T-helper 17 cell (primary cell): ENCODE data around the gene ZNF213. TPM values are rescaled to one million over a fixed set of nuclear protein-coding genes. Genes with fewer than 3 reads are reported as not detected.
"Not testable (repeated sequence)": the region's sequence is repeated elsewhere in the genome, so short reads cannot be mapped to it uniquely, and the experiment has no call there.

Experiments used
- ATAC-seq: fragments of 150-1000 bp; cut with Tn5 transposase; 2 replicates; pipeline ENCODE4 v1.10.0; 2021; ENCODE audit warnings: mild to moderate bottlenecking, moderate library complexity
- DNase-seq, 3 donors: peaks; one replicate each; pipeline versions ENCODE4 v3.0.0 to v3.0.0-alpha.2; 2020 to 2021
- H3K9me3 ChIP-seq: one replicate; pipeline ENCODE4 v1.7.0; 2013; ENCODE audit warnings: low read length, mild to moderate bottlenecking; ENCODE audit not compliant: control insufficient read depth, poor library complexity, severe bottlenecking
- H3K27ac Mint-ChIP-seq: one replicate; pipeline ENCODE4 v1.8.0; 2022; ENCODE audit warnings: mild to moderate bottlenecking, moderate library complexity, mixed read lengths
- H3K27me3 Mint-ChIP-seq: one replicate; pipeline ENCODE4 v1.8.0; 2022; ENCODE audit warnings: mixed read lengths
- H3K36me3 Mint-ChIP-seq: one replicate; pipeline ENCODE4 v1.8.0; 2022; ENCODE audit warnings: low read depth, mixed read lengths
- H3K4me1 Mint-ChIP-seq: one replicate; pipeline ENCODE4 v1.8.0; 2022; ENCODE audit warnings: mild to moderate bottlenecking, mixed read lengths
- H3K4me3 Mint-ChIP-seq: one replicate; pipeline ENCODE4 v1.8.0; 2022; ENCODE audit warnings: mild to moderate bottlenecking, moderate library complexity, mixed read lengths
- total RNA-seq, 4 donors: library from RNA in 2 of 4; stranded (reverse) in 2 of 4; gene quantifications; one replicate each; pipeline ENCODE4 v1.2.3 and lab custom pipeline; 2022 to 2026

The ZNF213 gene
- total RNA-seq, 2 donors from 2014 or later: 3.1 to 3.4 TPM

DNA sequence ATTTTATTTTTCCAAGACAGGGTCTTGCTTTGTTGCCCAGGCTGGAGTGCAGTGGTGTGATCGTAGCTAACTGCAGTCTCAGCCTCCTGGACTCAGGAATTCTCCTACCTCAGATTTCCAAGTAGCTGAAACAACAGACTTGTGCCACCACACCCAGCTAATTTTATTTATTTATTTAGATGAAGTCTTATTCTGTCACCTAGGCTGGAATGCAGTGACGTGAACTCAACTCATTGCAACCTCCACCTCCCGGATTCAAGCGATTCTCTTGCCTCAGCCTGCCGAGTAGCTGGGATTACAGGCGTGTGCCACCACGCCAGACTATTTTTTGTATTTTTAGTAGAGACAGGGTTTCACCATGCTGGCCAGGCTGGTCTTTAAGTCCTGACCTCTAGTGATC, 33.9 kb downstream of the ZNF213 start:
- Mint-ChIP-seq H3K27me3 (peaks cover 20% of the 10 kb centered on the region), H3K4me1 (peaks cover 26% of the 10 kb centered on the region)
- DNase-seq, ATAC-seq, H3K9me3 ChIP-seq, H3K27ac Mint-ChIP-seq, H3K36me3 Mint-ChIP-seq, H3K4me3 Mint-ChIP-seq: not testable (repeated sequence)

DNA sequence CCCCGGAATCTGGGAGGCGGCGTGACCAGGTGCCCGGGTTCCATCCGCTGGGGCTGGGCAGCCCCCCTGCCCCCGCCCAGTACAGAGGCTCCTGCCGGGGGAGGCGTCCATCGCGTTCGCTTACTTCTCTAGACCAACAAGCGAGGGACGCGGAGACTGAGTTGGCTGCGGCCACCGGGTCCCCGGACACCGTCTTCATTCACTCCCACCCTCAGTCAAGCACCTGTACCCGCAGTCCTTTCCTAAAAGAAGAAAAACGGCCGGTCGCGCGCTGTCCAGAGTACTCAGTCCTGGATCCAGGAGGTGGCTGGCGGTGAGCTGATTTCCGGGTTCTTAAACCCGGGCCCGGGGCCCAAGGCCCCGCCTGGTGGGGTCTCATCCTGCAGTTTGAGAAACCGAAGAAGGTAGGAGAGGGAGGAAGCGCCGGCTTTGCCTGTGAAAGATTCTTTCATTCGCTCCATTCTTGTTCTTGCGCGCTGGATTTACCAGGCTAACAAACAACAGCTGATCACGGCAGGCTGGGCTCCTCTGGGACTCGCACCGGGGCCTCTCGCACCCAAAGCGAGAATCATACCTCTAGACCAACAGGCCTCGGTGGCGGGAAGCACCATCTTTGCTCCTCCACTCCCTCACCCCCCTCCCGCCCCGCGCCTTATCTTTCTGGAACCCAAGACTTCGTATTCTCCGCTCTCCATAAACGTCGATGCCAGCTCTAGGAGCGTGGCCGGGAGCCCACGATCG, 35.8 kb downstream of the ZNF213 start:
- H3K4me3 Mint-ChIP-seq: peak overlapping the region; percentile 85
- ATAC-seq (peak; percentile 32), DNase-seq (no peak)
- H3K9me3 ChIP-seq: no peaks in the 10 kb centered on the region
- peaks cover 28% of the 10 kb centered on the region for H3K4me1 Mint-ChIP-seq
- H3K27ac Mint-ChIP-seq: peak overlapping the region; percentile 91
- H3K27me3 Mint-ChIP-seq: peaks cover 32% of the 10 kb centered on the region
- H3K36me3 Mint-ChIP-seq: no peaks in the 10 kb centered on the region

- H3K4me3 Mint-ChIP-seq: peak overlapping the region; percentile 85
- H3K27me3 Mint-ChIP-seq: peaks cover 39% of the 10 kb centered on the region
These were observed 36.5 kb downstream of the ZNF213 start for GRCh38 chr16:3171181-3171854.

DNA sequence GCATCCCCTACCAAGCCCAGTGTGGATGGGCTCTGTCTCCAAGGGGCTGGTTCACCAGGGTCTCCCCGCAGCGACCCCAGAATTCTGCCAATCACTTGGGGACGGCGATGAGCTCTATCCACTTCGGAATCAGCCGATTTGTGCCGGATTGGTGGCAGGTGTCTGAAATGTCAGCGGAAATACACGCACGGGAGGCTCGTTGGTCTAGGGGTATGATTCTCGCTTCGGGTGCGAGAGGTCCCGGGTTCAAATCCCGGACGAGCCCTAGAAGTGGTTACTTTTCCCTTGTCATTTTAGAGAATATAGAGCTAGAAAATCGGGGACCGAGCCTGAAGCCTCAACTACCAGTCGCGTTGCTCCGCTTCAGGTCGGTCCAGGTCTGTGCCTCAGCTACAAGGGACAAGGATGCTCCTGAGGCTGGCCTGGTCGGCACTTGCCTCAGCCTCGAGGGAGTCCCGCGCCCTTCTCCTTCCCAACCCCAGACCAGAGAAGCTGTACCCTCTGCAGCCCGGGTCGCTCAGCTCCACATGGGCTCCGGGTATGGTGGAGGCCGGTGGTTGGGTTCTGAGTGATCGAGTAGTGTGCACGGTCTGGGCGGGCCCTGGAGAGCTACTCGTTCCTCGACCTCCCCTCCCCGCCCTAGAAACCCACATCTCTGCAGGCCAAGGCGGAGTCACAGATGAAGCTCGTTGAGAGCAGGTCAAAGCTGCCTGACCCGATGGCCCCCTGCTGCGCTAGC, 37.2 kb downstream of the ZNF213 start:
- peaks cover under 1% of the 10 kb centered on the region for H3K36me3 Mint-ChIP-seq
- DNase-seq (no peak), ATAC-seq (peak; percentile 32)
- H3K27me3 Mint-ChIP-seq: peaks cover 43% of the 10 kb centered on the region
- H3K27ac Mint-ChIP-seq: peak overlapping the region; percentile 91
- H3K9me3 ChIP-seq: peaks cover 4% of the 10 kb centered on the region
- peaks cover 28% of the 10 kb centered on the region for H3K4me1 Mint-ChIP-seq
- H3K4me3 Mint-ChIP-seq: peak overlapping the region; percentile 85

More at GRCh38 chr16:3171181-3171854, 36.5 kb downstream of the ZNF213 start:
- peak overlapping the region; percentile 91 for H3K27ac Mint-ChIP-seq
- ATAC-seq: peak; percentile 82
- H3K4me1 Mint-ChIP-seq: peaks cover 28% of the 10 kb centered on the region
- no peaks in the 10 kb centered on the region for H3K36me3 Mint-ChIP-seq
- peaks cover 4% of the 10 kb centered on the region for H3K9me3 ChIP-seq
- peak in 1 of 3 donors; percentile 38 for DNase-seq

- peaks cover 60% of the 10 kb centered on the region for H3K27me3 Mint-ChIP-seq
- no peak overlapping the region for H3K27ac Mint-ChIP-seq
- no peak for DNase-seq
- H3K4me3 Mint-ChIP-seq: peak overlapping the region; percentile 82
- H3K4me1 Mint-ChIP-seq: peaks cover 30% of the 10 kb centered on the region
- peaks cover 4% of the 10 kb centered on the region for H3K9me3 ChIP-seq
- H3K36me3 Mint-ChIP-seq: peaks cover 3% of the 10 kb centered on the region
- ATAC-seq: no peak
These were observed 39.2 kb downstream of the ZNF213 start for GRCh38 chr16:3173892-3174617.

DNA sequence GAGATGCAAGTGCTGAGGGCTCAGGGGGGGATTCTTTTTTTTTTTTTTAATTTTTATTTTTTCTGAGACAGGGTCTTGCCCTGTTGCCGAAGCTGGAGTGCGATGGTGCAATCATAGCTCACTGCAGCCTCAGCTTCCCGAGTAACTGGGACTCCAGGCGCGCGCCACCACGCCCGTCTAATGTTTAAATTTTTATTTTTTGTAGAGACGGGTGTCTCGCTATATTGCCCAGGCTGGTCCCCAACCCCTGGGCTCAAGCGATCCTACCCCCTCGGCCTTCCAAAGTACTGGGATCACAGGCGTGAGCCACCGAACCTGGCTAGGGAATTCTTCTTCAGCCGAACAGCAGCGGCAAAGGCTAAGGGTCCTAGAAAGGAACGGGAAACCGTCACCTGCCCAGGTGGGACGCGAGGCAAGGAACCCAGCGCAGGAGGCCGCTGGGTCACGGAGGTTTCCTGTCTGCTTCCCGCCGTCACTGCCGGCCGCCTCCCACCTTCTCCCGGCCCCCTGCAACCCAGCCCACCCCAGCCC, 39.9 kb downstream of the ZNF213 start:
- Mint-ChIP-seq H3K4me1 (peaks cover 30% of the 10 kb centered on the region), H3K27ac (no peak overlapping the region), H3K27me3 (peaks cover 66% of the 10 kb centered on the region), H3K4me3 (peak overlapping the region; percentile 82), H3K36me3 (peaks cover 5% of the 10 kb centered on the region)
- no peak for DNase-seq
- ATAC-seq: no peak
- peaks cover 4% of the 10 kb centered on the region for H3K9me3 ChIP-seq

GRCh38 chr16:3175157-3176093, 40.6 kb downstream of the ZNF213 start:
- Mint-ChIP-seq H3K4me1 (peaks cover 30% of the 10 kb centered on the region), H3K4me3 (no peak overlapping the region), H3K36me3 (peaks cover 6% of the 10 kb centered on the region), H3K27me3 (peaks cover 73% of the 10 kb centered on the region), H3K27ac (no peak overlapping the region)
- ATAC-seq (no peak), DNase-seq (no peak)
- peaks cover 4% of the 10 kb centered on the region for H3K9me3 ChIP-seq

DNA sequence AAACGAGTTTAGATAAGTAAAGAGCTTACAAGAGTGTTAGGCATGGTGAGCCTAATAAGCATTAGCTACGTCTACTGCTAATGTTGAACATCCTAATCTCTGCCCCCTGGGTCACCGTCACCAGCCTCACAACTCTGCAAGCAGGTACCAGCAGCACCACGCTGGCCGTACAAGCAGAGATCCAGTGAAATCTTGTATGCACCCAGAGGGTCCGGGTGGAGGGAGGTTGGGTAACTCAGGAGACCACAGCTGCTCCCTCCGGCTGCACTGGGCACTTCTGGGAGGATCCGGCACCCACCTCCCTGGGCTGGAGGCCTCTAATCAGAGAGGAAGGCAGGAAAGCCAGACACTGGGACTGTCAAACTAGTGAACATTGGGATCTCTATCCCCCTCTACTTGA, 44.8 kb downstream of the ZNF213 start:
- Mint-ChIP-seq H3K36me3 (peaks cover 8% of the 10 kb centered on the region), H3K4me1 (peaks cover 13% of the 10 kb centered on the region), H3K4me3 (no peak overlapping the region), H3K27me3 (peaks cover 85% of the 10 kb centered on the region), H3K27ac (no peak overlapping the region)
- H3K9me3 ChIP-seq: peaks cover 6% of the 10 kb centered on the region
- DNase-seq (no peak), ATAC-seq (no peak)

- Mint-ChIP-seq H3K27ac (no peak overlapping the region), H3K4me3 (no peak overlapping the region)
- ATAC-seq: no peak
These were observed 45.6 kb downstream of the ZNF213 start for GRCh38 chr16:3180445-3180878.

DNA sequence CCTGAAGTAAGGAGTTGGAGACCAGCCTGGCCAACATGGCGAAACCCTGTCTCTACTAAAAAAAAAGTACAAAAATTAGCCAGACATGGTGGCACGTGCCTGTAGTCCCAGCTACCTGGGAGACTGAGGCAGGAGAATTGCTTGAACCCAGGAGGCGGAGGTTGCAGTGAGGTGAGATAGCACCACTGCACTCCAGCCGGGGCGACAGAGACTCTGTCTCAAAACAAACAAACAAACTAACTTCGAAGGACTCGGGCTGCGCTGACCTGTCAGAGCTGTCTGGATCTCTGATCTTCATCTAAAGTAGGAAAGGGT, 47.4 kb downstream of the ZNF213 start:
- not testable (repeated sequence) for ATAC-seq, H3K4me1 Mint-ChIP-seq, H3K36me3 Mint-ChIP-seq, H3K9me3 ChIP-seq, DNase-seq
- Mint-ChIP-seq H3K27ac (peak overlapping the region; percentile 75), H3K27me3 (peaks cover 82% of the 10 kb centered on the region), H3K4me3 (peak overlapping the region; percentile 64)

More at GRCh38 chr16:3180445-3180878, 45.6 kb downstream of the ZNF213 start:
- H3K27me3 Mint-ChIP-seq: peaks cover 81% of the 10 kb centered on the region
- no peak for DNase-seq
- peaks cover 13% of the 10 kb centered on the region for H3K4me1 Mint-ChIP-seq
- peaks cover 6% of the 10 kb centered on the region for H3K9me3 ChIP-seq
- H3K36me3 Mint-ChIP-seq: peaks cover 8% of the 10 kb centered on the region

GRCh38 chr16:3182608-3183444, 48.0 kb downstream of the ZNF213 start:
- no peak for DNase-seq

More at GRCh38 chr16:3182608-3183444, 48.0 kb downstream of the ZNF213 start:
- H3K9me3 ChIP-seq: peaks cover 3% of the 10 kb centered on the region
- Mint-ChIP-seq H3K4me1 (peaks cover 9% of the 10 kb centered on the region), H3K4me3 (peak overlapping the region; percentile 80), H3K27me3 (peaks cover 82% of the 10 kb centered on the region), H3K27ac (peak overlapping the region; percentile 75), H3K36me3 (peaks cover 6% of the 10 kb centered on the region)
- peak; percentile 29 for ATAC-seq
